Epithelial cell of proximal tubule (primary cell): ENCODE results near the gene PKD2. TPM values are rescaled to one million over a fixed set of nuclear protein-coding genes. Genes with fewer than 3 reads are reported as not detected.

ENCODE experiments used
- DNase-seq: peaks from one replicate; pipeline ENCODE4 v3.0.0-alpha.2; 2011; ENCODE audit warnings: low read depth
- H3K4me3 ChIP-seq: 2 replicates; pipeline ENCODE4 v1.5.1; 2011; ENCODE audit warnings: low read depth, mild to moderate bottlenecking, low read length
- CTCF ChIP-seq: conservative IDR thresholded peaks from 2 replicates; pipeline ENCODE4 v1.5.1; 2012; ENCODE audit warnings: low read depth, mild to moderate bottlenecking, low read length
- total RNA-seq: library from RNA; depleted of rRNA; stranded (reverse); fragments of >200 nt; gene quantifications from 2 replicates; pipeline ENCODE4 v1.2.3, GENCODE V29; 2015

Gene PKD2
- total RNA-seq, 1 donor from 2014 or later: 14.1 TPM

GRCh38 chr4:88012647-88013046 lies 5.2 kb downstream of the PKD2 start:
- peak overlapping the region; percentile 4 for H3K4me3 ChIP-seq
- DNase-seq: no peak

GRCh38 chr4:88014386-88014905 lies 7.0 kb downstream of the PKD2 start:
- DNase-seq: no peak
- H3K4me3 ChIP-seq: no peak overlapping the region
- TF ChIP-seq CTCF: no peak

More at GRCh38 chr4:88012647-88013046, 5.2 kb downstream of the PKD2 start:
- TF ChIP-seq CTCF: no peak

GRCh38 chr4:88015659-88016295 lies 8.3 kb downstream of the PKD2 start:
- no peak for DNase-seq
- no peak for TF ChIP-seq CTCF
- H3K4me3 ChIP-seq: peak overlapping the region; percentile 14

GRCh38 chr4:88017516-88018297 lies 10.3 kb downstream of the PKD2 start:
- peak; percentile 95 for DNase-seq
- no peak overlapping the region for H3K4me3 ChIP-seq
- no peak for TF ChIP-seq CTCF

GRCh38 chr4:88018466-88018865 lies 11.0 kb downstream of the PKD2 start:
- TF ChIP-seq CTCF: no peak
- no peak overlapping the region for H3K4me3 ChIP-seq
- DNase-seq: no peak

- TF ChIP-seq CTCF: no peak
- no peak overlapping the region for H3K4me3 ChIP-seq
- DNase-seq: peak; percentile 69
Measured at GRCh38 chr4:88021824-88022223, 14.4 kb downstream of the PKD2 start.
